GM21825 (cell line): ENCODE measurements around the gene SLC9C2.
"Not testable (repeated sequence)": the region's sequence is repeated elsewhere in the genome, so short reads cannot be mapped to it uniquely, and the experiment has no call there.

Experiments
- ATAC-seq: cut with Tn5 transposase; IDR thresholded peaks from one replicate; pipeline ENCODE4 v1.9.1; 2021; ENCODE audit warnings: mild to moderate bottlenecking, moderate library complexity; ENCODE audit not compliant: unreplicated experiment

Gene SLC9C2

GRCh38 chr1:173603056-173603591, at the start of gene SLC9C2:
Gene SLC9C2, minus strand, starts transcription at chr1:173603072. Its CDS starts 1,296 bp downstream, at chr1:173601776.
- no peak for ATAC-seq

- ATAC-seq = no peak
These were observed 46.2 kb upstream of the SLC9C2 start for GRCh38 chr1:173648880-173649605.

- no peak for ATAC-seq
These were observed 43.8 kb upstream of the SLC9C2 start for GRCh38 chr1:173646656-173647055.

- not testable (repeated sequence) for ATAC-seq
These were observed 39.7 kb upstream of the SLC9C2 start for GRCh38 chr1:173642450-173643139.

- no peak for ATAC-seq
These were observed 36.2 kb upstream of the SLC9C2 start for GRCh38 chr1:173639102-173639501.

- ATAC-seq = no peak
These were observed 35.5 kb upstream of the SLC9C2 start for GRCh38 chr1:173638043-173639021.

GRCh38 chr1:173637236-173638042, 34.6 kb upstream of the SLC9C2 start:
- not testable (repeated sequence) for ATAC-seq

GRCh38 chr1:173635116-173635515, 32.2 kb upstream of the SLC9C2 start, which contains the start of gene TEX50:
Gene TEX50, plus strand, starts transcription at chr1:173635338. Its CDS starts 184 bp downstream, at chr1:173635522.
- no peak for ATAC-seq

GRCh38 chr1:173628888-173629287, 26.0 kb upstream of the SLC9C2 start:
- no peak for ATAC-seq

GRCh38 chr1:173627269-173627668, 24.4 kb upstream of the SLC9C2 start:
- no peak for ATAC-seq

GRCh38 chr1:173616859-173617258, 14.0 kb upstream of the SLC9C2 start:
- no peak for ATAC-seq

- ATAC-seq = not testable (repeated sequence)
These were observed 10.2 kb upstream of the SLC9C2 start for GRCh38 chr1:173613086-173613485.

GRCh38 chr1:173608503-173609216, 5.8 kb upstream of the SLC9C2 start:
- no peak for ATAC-seq

- ATAC-seq = peak; percentile 58
These were observed 1.3 kb downstream of the SLC9C2 start for GRCh38 chr1:173601588-173601987.

- ATAC-seq = no peak
These were observed 6.6 kb downstream of the SLC9C2 start for GRCh38 chr1:173596097-173596825.

GRCh38 chr1:173591138-173591537, 11.7 kb downstream of the SLC9C2 start:
- ATAC-seq = not testable (repeated sequence)

- no peak for ATAC-seq
These were observed 12.3 kb downstream of the SLC9C2 start for GRCh38 chr1:173590557-173590956.

GRCh38 chr1:173581383-173582079, 21.3 kb downstream of the SLC9C2 start:
- ATAC-seq = no peak
